ENCODE data around the gene DIP2B. TPM values are rescaled to one million over a fixed set of nuclear protein-coding genes. Genes with fewer than 3 reads are reported as not detected.
"Not testable (repeated sequence)": the region's sequence is repeated elsewhere in the genome, so short reads cannot be mapped to it uniquely, and the experiment has no call there.

DIP2B gene
- total RNA-seq, 4 donors from 2014 or later: 19.8 to 25.9 (median 23.8) TPM

DNA sequence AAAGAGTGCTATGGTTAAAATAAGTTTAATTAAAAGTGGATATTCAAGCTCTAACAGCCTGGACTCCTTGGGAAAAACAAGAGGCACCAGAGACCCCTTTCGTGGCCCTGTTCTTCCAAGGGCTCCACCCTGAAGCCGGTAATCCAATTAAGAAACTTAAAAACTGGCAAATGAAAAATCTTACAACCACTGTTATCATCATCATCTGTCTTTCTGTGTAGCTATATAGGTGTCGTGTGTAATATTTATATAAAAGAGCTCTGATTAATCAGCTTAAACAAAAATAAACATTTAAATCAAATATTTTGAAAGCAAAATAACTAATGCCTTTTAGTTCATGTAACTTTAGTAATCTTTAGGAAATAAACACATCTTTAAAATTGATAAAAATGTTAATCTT lies 263.6 kb downstream of the DIP2B start:
- 72 to 81% methylated on average over 3 of the region's 3 CpGs for WGBS, 2 donors (ENCODE audit: low coverage in 1 of 2)
- H3K36me3 ChIP-seq: peaks cover 0 to 14% of the 10 kb centered on the region in 2 donors
- H3K27me3 ChIP-seq: no peaks in the 10 kb centered on the region
- no peaks in the 10 kb centered on the region for H3K9me3 ChIP-seq
- TF ChIP-seq, protein P1, sequence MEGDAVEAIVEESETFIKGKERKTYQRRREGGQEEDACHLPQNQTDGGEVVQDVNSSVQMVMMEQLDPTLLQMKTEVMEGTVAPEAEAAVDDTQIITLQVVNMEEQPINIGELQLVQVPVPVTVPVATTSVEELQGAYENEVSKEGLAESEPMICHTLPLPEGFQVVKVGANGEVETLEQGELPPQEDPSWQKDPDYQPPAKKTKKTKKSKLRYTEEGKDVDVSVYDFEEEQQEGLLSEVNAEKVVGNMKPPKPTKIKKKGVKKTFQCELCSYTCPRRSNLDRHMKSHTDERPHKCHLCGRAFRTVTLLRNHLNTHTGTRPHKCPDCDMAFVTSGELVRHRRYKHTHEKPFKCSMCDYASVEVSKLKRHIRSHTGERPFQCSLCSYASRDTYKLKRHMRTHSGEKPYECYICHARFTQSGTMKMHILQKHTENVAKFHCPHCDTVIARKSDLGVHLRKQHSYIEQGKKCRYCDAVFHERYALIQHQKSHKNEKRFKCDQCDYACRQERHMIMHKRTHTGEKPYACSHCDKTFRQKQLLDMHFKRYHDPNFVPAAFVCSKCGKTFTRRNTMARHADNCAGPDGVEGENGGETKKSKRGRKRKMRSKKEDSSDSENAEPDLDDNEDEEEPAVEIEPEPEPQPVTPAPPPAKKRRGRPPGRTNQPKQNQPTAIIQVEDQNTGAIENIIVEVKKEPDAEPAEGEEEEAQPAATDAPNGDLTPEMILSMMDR (IDR thresholded peaks at IDR 0.05): no peak
- TF ChIP-seq EP300 (IDR thresholded peaks at IDR 0.05) (no peak), POLR2AphosphoS5 (IDR thresholded peaks at IDR 0.05) (no peak), POLR2A (IDR thresholded peaks at IDR 0.05) (no peak)
- H3K4me3 ChIP-seq: no peak overlapping the region
- H3K27ac ChIP-seq: no peak overlapping the region
- no peak for ATAC-seq
- peaks cover 0 to 44% (median 7%) of the 10 kb centered on the region in 3 donors for H3K4me1 ChIP-seq

DNA sequence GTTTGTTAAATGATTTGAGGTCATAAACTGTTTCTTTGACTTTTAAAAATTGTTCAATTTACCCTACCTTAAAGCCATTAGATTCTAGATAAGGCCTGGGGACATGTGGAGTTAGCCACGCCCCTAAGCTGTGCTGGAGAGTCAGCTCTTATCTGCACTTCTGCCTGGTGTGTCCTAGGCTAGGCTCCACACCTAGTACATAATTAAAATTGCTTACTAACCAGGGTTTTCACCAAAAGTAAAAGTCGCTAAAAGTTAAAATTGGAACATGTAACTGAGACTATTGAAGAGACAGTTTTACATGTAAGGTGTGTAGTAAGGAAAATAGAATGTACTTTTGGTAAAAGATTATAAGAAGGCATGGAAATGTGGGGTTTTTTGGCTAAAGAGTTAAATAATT lies 264.0 kb downstream of the DIP2B start:
- Histone ChIP-seq H3K36me3 (peaks cover 0 to 14% of the 10 kb centered on the region in 2 donors), H3K4me1 (peaks cover 0 to 44% (median 7%) of the 10 kb centered on the region in 3 donors)
- 74 to 90% methylated on average over 2 of the region's 2 CpGs for WGBS, 2 donors (ENCODE audit: low coverage in 1 of 2)
- not testable (repeated sequence) for H3K27me3 ChIP-seq, H3K27ac ChIP-seq, ATAC-seq, H3K4me3 ChIP-seq, H3K9me3 ChIP-seq

DNA sequence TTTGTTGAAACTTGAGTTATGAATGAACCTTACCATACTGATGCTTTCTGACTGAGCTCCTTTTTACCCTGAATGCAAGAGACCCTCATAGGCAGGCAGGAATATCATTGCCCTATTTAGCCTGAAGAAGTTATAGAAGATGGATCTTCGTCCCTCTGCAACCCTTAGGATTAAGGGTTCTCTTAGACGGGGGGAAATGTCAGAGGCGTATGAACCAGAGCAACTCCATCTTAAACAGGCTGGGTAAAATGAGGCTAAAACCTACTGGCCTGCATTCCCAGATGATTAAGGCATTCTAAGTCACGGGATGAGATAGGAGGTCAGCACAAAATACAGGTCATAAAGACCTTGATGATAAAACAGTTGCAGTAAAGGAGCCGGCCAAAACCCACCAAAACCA lies 266.6 kb downstream of the DIP2B start:
- Histone ChIP-seq H3K9me3 (no peaks in the 10 kb centered on the region), H3K27ac (no peak overlapping the region), H3K36me3 (peaks cover 0 to 14% of the 10 kb centered on the region in 2 donors), H3K4me3 (no peak overlapping the region), H3K27me3 (no peaks in the 10 kb centered on the region), H3K4me1 (peaks cover 0 to 33% (median 0%) of the 10 kb centered on the region in 3 donors)
- WGBS, 2 donors (ENCODE audit: low coverage in 1 of 2): 91 to 100% methylated on average over 4 to 5 of the region's 5 CpGs
- no peak for ATAC-seq
- no peak for TF ChIP-seq POLR2A (IDR thresholded peaks at IDR 0.05)
- no peak for TF ChIP-seq EP300 (IDR thresholded peaks at IDR 0.05)
- TF ChIP-seq, protein P1 (IDR thresholded peaks at IDR 0.05): no peak
- no peak for TF ChIP-seq POLR2AphosphoS5 (IDR thresholded peaks at IDR 0.05)

DNA sequence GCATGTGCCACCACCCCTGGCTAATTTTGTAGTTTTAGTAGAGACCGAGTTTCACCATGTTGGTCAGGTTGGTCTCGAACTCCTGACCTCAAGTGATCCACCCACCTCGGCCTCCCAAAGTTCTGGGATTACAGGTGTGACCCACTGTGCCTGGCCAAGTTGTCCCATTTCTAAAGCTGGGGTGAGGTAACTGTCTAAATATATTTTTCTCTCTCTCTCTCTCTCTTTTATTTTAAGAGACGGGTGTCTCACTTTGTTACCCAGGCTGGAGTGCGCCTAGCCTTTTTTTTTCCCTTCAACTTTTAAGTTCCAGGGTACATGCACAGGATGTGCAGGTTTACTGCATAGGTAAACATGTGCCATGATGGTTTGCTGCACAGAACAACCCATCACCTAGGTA lies 267.7 kb downstream of the DIP2B start:
- Histone ChIP-seq H3K27me3 (no peaks in the 10 kb centered on the region), H3K4me3 (no peak overlapping the region), H3K36me3 (peaks cover 0 to 14% of the 10 kb centered on the region in 2 donors), H3K4me1 (peaks cover 0 to 22% (median 0%) of the 10 kb centered on the region in 3 donors), H3K27ac (no peak overlapping the region), H3K9me3 (no peaks in the 10 kb centered on the region)
- 100% methylated on average over 3 to 5 of the region's 5 CpGs for WGBS, 2 donors (ENCODE audit: low coverage in 1 of 2)
- TF ChIP-seq, protein P1 (IDR thresholded peaks at IDR 0.05): no peak
- TF ChIP-seq EP300 (IDR thresholded peaks at IDR 0.05): no peak
- TF ChIP-seq POLR2A (IDR thresholded peaks at IDR 0.05): no peak
- no peak for TF ChIP-seq POLR2AphosphoS5 (IDR thresholded peaks at IDR 0.05)
- ATAC-seq: no peak

DNA sequence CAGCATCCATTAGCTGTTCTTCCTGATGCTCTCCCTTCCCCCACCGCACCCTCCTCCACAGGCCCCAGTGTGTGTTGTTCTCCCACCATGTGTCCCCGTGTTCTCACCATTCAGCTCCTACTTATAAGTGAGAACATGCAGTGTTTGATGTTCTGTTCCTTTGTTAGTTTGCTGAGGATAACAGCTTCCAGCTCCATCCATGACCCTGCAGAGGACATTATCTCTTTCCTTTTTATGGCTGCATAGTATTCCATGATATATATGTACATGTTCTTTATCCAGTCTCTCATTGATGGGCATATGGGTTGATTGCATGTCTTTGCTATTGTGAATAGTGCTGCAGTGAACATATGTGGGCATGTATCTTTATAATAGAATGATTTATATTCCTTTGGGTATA lies 268.1 kb downstream of the DIP2B start:
- peaks cover 0 to 14% of the 10 kb centered on the region in 2 donors for H3K36me3 ChIP-seq
- ATAC-seq: no peak
- no peak overlapping the region for H3K27ac ChIP-seq
- TF ChIP-seq POLR2A (IDR thresholded peaks at IDR 0.05) (no peak), POLR2AphosphoS5 (IDR thresholded peaks at IDR 0.05) (no peak)
- H3K27me3 ChIP-seq: no peaks in the 10 kb centered on the region
- WGBS, 2 donors (ENCODE audit: low coverage in 1 of 2): 100% methylated on average over 2 of the region's 2 CpGs; no CpG with 5 or more reads in 1 of the 2 donors
- no peaks in the 10 kb centered on the region for H3K9me3 ChIP-seq
- H3K4me3 ChIP-seq: no peak overlapping the region
- H3K4me1 ChIP-seq: peaks cover 0 to 18% (median 0%) of the 10 kb centered on the region in 3 donors

DNA sequence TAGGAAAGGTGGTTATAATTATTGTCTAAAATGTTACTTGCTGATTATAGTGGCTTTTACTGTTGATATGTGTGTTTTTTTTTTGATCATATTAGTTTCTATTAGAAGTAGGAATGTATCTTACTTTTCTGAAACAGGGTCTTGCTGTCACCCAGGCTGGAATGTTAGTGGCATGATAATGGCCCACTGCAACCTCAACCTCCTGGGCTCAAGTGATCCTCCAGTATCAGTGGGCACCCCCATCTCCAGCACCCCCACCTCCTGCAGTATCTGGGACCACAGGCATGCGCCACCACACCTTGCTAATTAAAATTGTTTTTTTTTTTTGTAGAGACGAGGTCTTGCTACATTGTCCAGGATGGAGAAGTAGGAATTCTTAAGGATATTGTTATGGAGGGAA lies 270.5 kb downstream of the DIP2B start:
- H3K36me3 ChIP-seq: peaks cover 0 to 17% of the 10 kb centered on the region in 2 donors
- H3K4me1 ChIP-seq: peaks cover 0 to 5% (median 0%) of the 10 kb centered on the region in 3 donors
- ATAC-seq: no peak
- H3K27ac ChIP-seq: no peak overlapping the region
- no peaks in the 10 kb centered on the region for H3K27me3 ChIP-seq
- 97% methylated on average over 2 of the region's 2 CpGs; no CpG with 5 or more reads in 1 of the 2 donors for WGBS, 2 donors (ENCODE audit: low coverage in 1 of 2)
- TF ChIP-seq POLR2A (IDR thresholded peaks at IDR 0.05) (no peak), POLR2AphosphoS5 (IDR thresholded peaks at IDR 0.05) (no peak), EP300 (IDR thresholded peaks at IDR 0.05) (no peak)
- TF ChIP-seq, protein P1 (IDR thresholded peaks at IDR 0.05): no peak
- H3K4me3 ChIP-seq: no peak overlapping the region
- H3K9me3 ChIP-seq: no peaks in the 10 kb centered on the region
